Fibroblast of lung (primary cell): Measurements from ENCODE around the gene LPP. TPM values are rescaled to one million over a fixed set of nuclear protein-coding genes. Genes with fewer than 3 reads are reported as not detected.

ENCODE experiments used
- DNase-seq, 2 donors: peaks; one replicate each; pipeline versions ENCODE4 v3.0.0 to v3.0.0-alpha.2; 2010; ENCODE audit warnings: low read depth in 2 of 2
- H2AFZ ChIP-seq: 2 replicates; pipeline ENCODE4 v1.5.1; 2012; ENCODE audit warnings: low read length, control low read depth, inconsistent platforms
- H3K27ac ChIP-seq: 2 replicates; pipeline ENCODE4 v1.5.1; 2011; ENCODE audit warnings: low read length, control low read depth; ENCODE audit not compliant: insufficient read depth
- H3K27me3 ChIP-seq: 2 replicates; pipeline ENCODE4 v1.5.1; 2011; ENCODE audit warnings: mild to moderate bottlenecking, low read length; ENCODE audit not compliant: control insufficient read depth, insufficient read depth
- H3K36me3 ChIP-seq: 2 replicates; pipeline ENCODE4 v1.5.1; 2011; ENCODE audit warnings: low read length; ENCODE audit not compliant: control insufficient read depth, insufficient read depth
- H3K4me1 ChIP-seq: 2 replicates; pipeline ENCODE4 v1.5.1; 2011; ENCODE audit warnings: low read length; ENCODE audit not compliant: control insufficient read depth, insufficient read depth; ENCODE audit errors: extremely low read depth
- H3K4me2 ChIP-seq: 2 replicates; pipeline ENCODE4 v1.5.1; 2011; ENCODE audit warnings: low read length, control low read depth; ENCODE audit not compliant: insufficient read depth; ENCODE audit errors: extremely low read depth
- H3K4me3 ChIP-seq, 4 experiments: fragments of 200-600 bp in 1 of 4; sonication (generic) in 1 of 4; replicated peaks in 1 of 4; 2 replicates each; pipeline ENCODE4 v1.5.1; 2011 to 2016; ENCODE audit warnings: low read length in 4 of 4, low read depth in 3 of 4, mild to moderate bottlenecking in 3 of 4, control low read depth in 2 of 4, inconsistent platforms in 1 of 4, mixed read lengths in 1 of 4; ENCODE audit not compliant: insufficient read depth in 1 of 4; ENCODE audit errors: control extremely low read depth in 1 of 4
- H3K79me2 ChIP-seq: 2 replicates; pipeline ENCODE4 v1.5.1; 2012; ENCODE audit warnings: mild to moderate bottlenecking, low read length, inconsistent platforms; ENCODE audit not compliant: control insufficient read depth, insufficient read depth
- H3K9ac ChIP-seq: 2 replicates; pipeline ENCODE4 v1.5.1; 2011; ENCODE audit warnings: mild to moderate bottlenecking, low read length, control low read depth; ENCODE audit not compliant: insufficient read depth
- H3K9me3 ChIP-seq: 2 replicates; pipeline ENCODE4 v1.5.1; 2012; ENCODE audit warnings: low read depth, low read length; ENCODE audit not compliant: control insufficient read depth, insufficient read depth
- H4K20me1 ChIP-seq: 2 replicates; pipeline ENCODE4 v1.5.1; 2011; ENCODE audit warnings: low read length; ENCODE audit not compliant: control insufficient read depth, insufficient read depth; ENCODE audit errors: extremely low read depth
- CTCF ChIP-seq, 2 donors: IDR thresholded peaks in 1 of 2; conservative IDR thresholded peaks in 1 of 2; 1 replicate in 1 of 2; 2 replicates in 1 of 2; pipeline ENCODE4 v1.5.1; 2011 to 2012; ENCODE audit warnings: low read length in 2 of 2, control low read depth in 1 of 2, inconsistent platforms in 1 of 2, low read depth in 1 of 2, mild to moderate bottlenecking in 1 of 2
- EZH2 ChIP-seq: IDR thresholded peaks from 2 replicates; pipeline ENCODE4 v1.5.1; 2012; ENCODE audit warnings: low read length, control low read depth, mild to moderate bottlenecking; ENCODE audit errors: missing control alignments
- polyA plus RNA-seq, 2 donors: library from polyadenylated mRNA; depleted of rRNA in 1 of 2; stranded (reverse) in 1 of 2; unstranded in 1 of 2; fragments of >200 nt; gene quantifications; 2 replicates each; pipeline ENCODE4 v1.2.1, GENCODE V29; 2011 to 2012; ENCODE audit warnings: missing spikeins in 1 of 2
- total RNA-seq: library from RNA; depleted of rRNA; stranded (reverse); fragments of >200 nt; gene quantifications from 2 replicates; pipeline ENCODE4 v1.2.1, GENCODE V29; 2014

The LPP gene
- total and polyA plus RNA-seq, 2 donors (not counting 1 experiment from before 2014, with no cell fraction given): 69.0 to 124 TPM

- Histone ChIP-seq H3K9me3 (no peaks in the 10 kb centered on the region), H3K9ac (no peak overlapping the region), H3K4me3 (no peak overlapping the region), H3K27ac (no peak overlapping the region), H3K4me1 (peaks cover 8% of the 10 kb centered on the region), H3K27me3 (no peaks in the 10 kb centered on the region), H4K20me1 (no peaks in the 10 kb centered on the region), H3K4me2 (no peak overlapping the region), H2AFZ (no peak overlapping the region), H3K79me2 (peaks cover 37% of the 10 kb centered on the region), H3K36me3 (no peaks in the 10 kb centered on the region)
- no peak for TF ChIP-seq EZH2
- TF ChIP-seq CTCF (conservative IDR thresholded peaks at IDR 0.05 in 1 of 2, IDR thresholded peaks at IDR 0.05 in 1 of 2; ENCODE audit: low read depth in 1 of 2, low read length in 2 of 2): no peak
- no peak for DNase-seq
Observed at GRCh38 chr3:188323067-188323842, 169.3 kb downstream of the LPP start.

- Histone ChIP-seq H3K4me2 (no peak overlapping the region), H2AFZ (no peak overlapping the region), H3K4me3 (no peak overlapping the region), H3K27ac (peak overlapping the region; percentile 70), H3K9ac (no peak overlapping the region), H3K9me3 (no peaks in the 10 kb centered on the region), H3K27me3 (no peaks in the 10 kb centered on the region), H3K79me2 (peaks cover 30% of the 10 kb centered on the region), H3K36me3 (no peaks in the 10 kb centered on the region), H4K20me1 (no peaks in the 10 kb centered on the region), H3K4me1 (no peaks in the 10 kb centered on the region)
- DNase-seq: peak; percentile 34 to 67
- TF ChIP-seq EZH2 (no peak), CTCF (conservative IDR thresholded peaks at IDR 0.05 in 1 of 2, IDR thresholded peaks at IDR 0.05 in 1 of 2; ENCODE audit: low read depth in 1 of 2, low read length in 2 of 2) (no peak)
Observed at GRCh38 chr3:188326111-188326510, 172.2 kb downstream of the LPP start.

GRCh38 chr3:188326968-188327367 lies 173.0 kb downstream of the LPP start:
- peaks cover 26% of the 10 kb centered on the region for H3K79me2 ChIP-seq
- no peaks in the 10 kb centered on the region for H3K27me3 ChIP-seq
- H4K20me1 ChIP-seq: no peaks in the 10 kb centered on the region
- TF ChIP-seq EZH2: no peak
- TF ChIP-seq CTCF (conservative IDR thresholded peaks at IDR 0.05 in 1 of 2, IDR thresholded peaks at IDR 0.05 in 1 of 2; ENCODE audit: low read depth in 1 of 2, low read length in 2 of 2): no peak
- H2AFZ ChIP-seq: no peak overlapping the region
- H3K27ac ChIP-seq: no peak overlapping the region
- H3K9me3 ChIP-seq: no peaks in the 10 kb centered on the region
- H3K4me3 ChIP-seq: no peak overlapping the region
- peak in 1 of 2 donors; percentile 76 for DNase-seq
- no peaks in the 10 kb centered on the region for H3K36me3 ChIP-seq
- H3K4me2 ChIP-seq: no peak overlapping the region
- no peak overlapping the region for H3K9ac ChIP-seq
- no peaks in the 10 kb centered on the region for H3K4me1 ChIP-seq
